ENCODE data around the gene GRSF1. TPM values are rescaled to one million over a fixed set of nuclear protein-coding genes. Genes with fewer than 3 reads are reported as not detected.

The GRSF1 gene
- total RNA-seq, 1 experiment from 2014 or later: 76.1 TPM

DNA sequence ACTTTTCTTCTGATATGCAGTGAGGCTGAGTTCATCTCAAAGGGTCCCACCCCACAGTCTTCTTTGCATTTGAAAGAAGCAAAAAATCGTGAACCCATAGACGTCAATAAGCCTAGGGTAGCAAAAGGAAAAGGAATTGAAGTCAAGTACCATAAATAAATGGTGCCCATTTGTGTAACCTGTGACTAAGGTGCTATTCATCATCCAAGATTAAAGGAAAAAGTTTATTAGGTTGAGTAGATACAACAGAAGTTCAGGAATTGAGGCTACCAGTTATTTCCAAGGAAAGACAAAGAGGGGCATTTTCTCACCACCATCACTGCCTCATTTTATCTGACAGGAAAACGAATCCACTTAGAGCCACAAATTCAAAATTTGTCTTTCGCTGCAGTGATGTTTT lies 18.8 kb upstream of the GRSF1 start:
- H3K4me3 ChIP-seq (ENCODE audit: low read depth, low read length): no peak overlapping the region
- no peaks in the 10 kb centered on the region for H3K36me3 ChIP-seq (ENCODE audit: control insufficient read depth, insufficient read depth, low read length)
- H3K4me3 Mint-ChIP-seq (ENCODE audit: unreplicated experiment): no peak overlapping the region
- TF ChIP-seq, protein P1, sequence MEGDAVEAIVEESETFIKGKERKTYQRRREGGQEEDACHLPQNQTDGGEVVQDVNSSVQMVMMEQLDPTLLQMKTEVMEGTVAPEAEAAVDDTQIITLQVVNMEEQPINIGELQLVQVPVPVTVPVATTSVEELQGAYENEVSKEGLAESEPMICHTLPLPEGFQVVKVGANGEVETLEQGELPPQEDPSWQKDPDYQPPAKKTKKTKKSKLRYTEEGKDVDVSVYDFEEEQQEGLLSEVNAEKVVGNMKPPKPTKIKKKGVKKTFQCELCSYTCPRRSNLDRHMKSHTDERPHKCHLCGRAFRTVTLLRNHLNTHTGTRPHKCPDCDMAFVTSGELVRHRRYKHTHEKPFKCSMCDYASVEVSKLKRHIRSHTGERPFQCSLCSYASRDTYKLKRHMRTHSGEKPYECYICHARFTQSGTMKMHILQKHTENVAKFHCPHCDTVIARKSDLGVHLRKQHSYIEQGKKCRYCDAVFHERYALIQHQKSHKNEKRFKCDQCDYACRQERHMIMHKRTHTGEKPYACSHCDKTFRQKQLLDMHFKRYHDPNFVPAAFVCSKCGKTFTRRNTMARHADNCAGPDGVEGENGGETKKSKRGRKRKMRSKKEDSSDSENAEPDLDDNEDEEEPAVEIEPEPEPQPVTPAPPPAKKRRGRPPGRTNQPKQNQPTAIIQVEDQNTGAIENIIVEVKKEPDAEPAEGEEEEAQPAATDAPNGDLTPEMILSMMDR (IDR thresholded peaks at IDR 0.05; ENCODE audit: insufficient read depth in 1 of 2, low read depth in 1 of 2, low read length in 1 of 2, severe bottlenecking in 1 of 2, unreplicated experiment in 1 of 2): no peak
- no peaks in the 10 kb centered on the region for H3K27me3 Mint-ChIP-seq (ENCODE audit: insufficient read depth, unreplicated experiment)
- no peak for DNase-seq
- H3K27ac Mint-ChIP-seq (ENCODE audit: unreplicated experiment): no peak overlapping the region
- intact Hi-C loops (cut with micrococcal nuclease; ENCODE audit: unreplicated experiment): no loop called here
- H3K4me1 Mint-ChIP-seq (ENCODE audit: low read depth, unreplicated experiment): no peaks in the 10 kb centered on the region
- no TSS peak for BruUV-seq (replicated peaks)
- no peaks in the 10 kb centered on the region for H3K4me1 ChIP-seq
- ChIA-PET POLR2A (no interaction called here), CTCF (no interaction called here)
- H3K9me3 ChIP-seq: no peaks in the 10 kb centered on the region
- no peaks in the 10 kb centered on the region for H3K9me3 Mint-ChIP-seq (ENCODE audit: unreplicated experiment)
- H3K27me3 ChIP-seq (replicated peaks; ENCODE audit: control insufficient read depth, insufficient read depth, low read length): no peaks in the 10 kb centered on the region
- no peaks in the 10 kb centered on the region for H3K36me3 Mint-ChIP-seq (ENCODE audit: insufficient read depth, unreplicated experiment)

DNA sequence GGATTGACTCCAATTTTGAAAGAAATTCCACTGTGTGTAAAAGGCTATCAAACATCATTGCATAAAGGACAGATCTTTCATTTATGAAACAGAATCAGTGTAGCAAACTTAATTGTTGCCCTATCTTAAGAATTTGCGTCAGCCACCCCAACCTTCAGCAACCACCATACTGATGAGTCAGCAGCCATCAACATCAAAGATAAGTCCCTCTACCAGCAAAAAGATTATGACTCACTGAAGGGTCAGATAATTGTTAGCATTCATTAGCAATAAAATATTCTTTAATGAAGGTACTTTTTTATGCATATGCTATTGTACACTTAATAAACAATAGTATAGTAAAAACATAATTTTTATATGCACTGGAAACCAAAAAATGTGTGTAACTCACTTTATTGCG lies 15.8 kb upstream of the GRSF1 start:
- intact Hi-C loops (cut with micrococcal nuclease; ENCODE audit: unreplicated experiment): no loop called here
- no peaks in the 10 kb centered on the region for H3K27me3 ChIP-seq (replicated peaks; ENCODE audit: control insufficient read depth, insufficient read depth, low read length)
- H3K36me3 ChIP-seq (ENCODE audit: control insufficient read depth, insufficient read depth, low read length): no peaks in the 10 kb centered on the region
- H3K27ac Mint-ChIP-seq (ENCODE audit: unreplicated experiment): no peak overlapping the region
- no peaks in the 10 kb centered on the region for H3K9me3 ChIP-seq
- TF ChIP-seq, protein P1 (IDR thresholded peaks at IDR 0.05; ENCODE audit: insufficient read depth in 1 of 2, low read depth in 1 of 2, low read length in 1 of 2, severe bottlenecking in 1 of 2, unreplicated experiment in 1 of 2): no peak
- H3K27me3 Mint-ChIP-seq (ENCODE audit: insufficient read depth, unreplicated experiment): no peaks in the 10 kb centered on the region
- H3K4me1 Mint-ChIP-seq (ENCODE audit: low read depth, unreplicated experiment): no peaks in the 10 kb centered on the region
- ChIA-PET POLR2A (no interaction called here), CTCF (no interaction called here)
- H3K36me3 Mint-ChIP-seq (ENCODE audit: insufficient read depth, unreplicated experiment): no peaks in the 10 kb centered on the region
- H3K9me3 Mint-ChIP-seq (ENCODE audit: unreplicated experiment): no peaks in the 10 kb centered on the region
- DNase-seq: no peak
- BruUV-seq (replicated peaks): no TSS peak
- H3K4me3 ChIP-seq (ENCODE audit: low read depth, low read length): no peak overlapping the region
- no peak overlapping the region for H3K4me3 Mint-ChIP-seq (ENCODE audit: unreplicated experiment)
- no peaks in the 10 kb centered on the region for H3K4me1 ChIP-seq

- Mint-ChIP-seq H3K4me3 (ENCODE audit: unreplicated experiment) (no peak overlapping the region), H3K27me3 (ENCODE audit: insufficient read depth, unreplicated experiment) (no peaks in the 10 kb centered on the region), H3K27ac (ENCODE audit: unreplicated experiment) (no peak overlapping the region), H3K9me3 (ENCODE audit: unreplicated experiment) (no peaks in the 10 kb centered on the region), H3K4me1 (ENCODE audit: low read depth, unreplicated experiment) (no peaks in the 10 kb centered on the region), H3K36me3 (ENCODE audit: insufficient read depth, unreplicated experiment) (no peaks in the 10 kb centered on the region)
- Histone ChIP-seq H3K4me1 (no peaks in the 10 kb centered on the region), H3K4me3 (ENCODE audit: low read depth, low read length) (no peak overlapping the region), H3K27me3 (replicated peaks; ENCODE audit: control insufficient read depth, insufficient read depth, low read length) (no peaks in the 10 kb centered on the region), H3K9me3 (no peaks in the 10 kb centered on the region), H3K36me3 (ENCODE audit: control insufficient read depth, insufficient read depth, low read length) (no peaks in the 10 kb centered on the region)
- no TSS peak for BruUV-seq (replicated peaks)
- POLR2A ChIA-PET: no interaction called here
- CTCF ChIA-PET: no interaction called here
- TF ChIP-seq, protein P1 (IDR thresholded peaks at IDR 0.05; ENCODE audit: insufficient read depth in 1 of 2, low read depth in 1 of 2, low read length in 1 of 2, severe bottlenecking in 1 of 2, unreplicated experiment in 1 of 2): no peak
- no peak for DNase-seq
- intact Hi-C loops (cut with micrococcal nuclease; ENCODE audit: unreplicated experiment): no loop called here
These were observed 9.6 kb upstream of the GRSF1 start for GRCh38 chr4:70849291-70849690.
